ENCODE results near the gene POLR2E.

DNA sequence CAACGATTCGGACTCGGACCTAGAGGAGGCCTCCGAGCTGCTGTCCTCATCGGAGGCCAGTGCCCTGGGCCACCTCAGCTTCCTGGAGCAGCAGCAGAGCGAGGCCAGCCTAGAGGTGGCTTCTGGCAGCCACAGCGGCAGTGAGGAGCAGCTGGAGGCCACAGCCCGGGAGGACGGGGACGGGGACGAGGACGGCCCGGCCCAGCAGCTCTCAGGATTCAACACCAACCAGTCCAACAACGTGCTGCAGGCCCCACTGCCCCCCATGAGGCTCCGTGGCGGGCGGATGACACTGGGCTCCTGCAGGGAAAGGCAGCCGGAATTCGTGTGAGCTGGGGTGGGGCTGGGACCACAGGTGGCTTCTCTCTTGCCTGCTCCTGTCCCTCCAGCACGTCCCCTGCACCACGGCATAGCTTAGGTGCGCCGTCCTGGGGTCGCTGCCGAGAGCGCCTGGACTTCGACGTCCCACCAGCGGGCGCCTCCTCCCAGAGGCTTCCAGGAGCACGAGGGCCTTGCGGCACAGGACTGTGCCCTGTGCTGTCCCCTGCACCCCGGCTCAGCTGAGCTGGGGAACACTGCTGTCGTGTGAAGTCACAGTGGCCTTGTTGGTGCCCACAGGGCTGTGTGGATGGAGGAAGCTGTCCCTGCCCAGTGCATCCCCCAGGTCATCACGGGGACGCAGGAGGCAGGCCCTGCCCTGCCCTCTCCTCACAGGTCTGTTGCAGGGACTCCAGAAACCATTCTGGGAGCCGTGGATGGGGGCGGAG, 9.3 kb downstream of the POLR2E start:
- TF ChIP-seq CEBPZ (IDR thresholded peaks at IDR 0.05; ENCODE audit: low read depth, low read length), result no peak
- no peak for TF ChIP-seq HCFC1 (IDR thresholded peaks at IDR 0.05; ENCODE audit: low read length)

Data from GM12878 (cell line).